Hematopoietic multipotent progenitor cell treated with erythropoietin and hydrocortisone succinate and interleukin-3 and kit ligand, for 15 days (in vitro differentiated cells): ENCODE results near the gene CCZ1B.
"Not testable (repeated sequence)": the region's sequence is repeated elsewhere in the genome, so short reads cannot be mapped to it uniquely, and the experiment has no call there.

ENCODE experiments used
- DNase-seq: peaks from one replicate; pipeline ENCODE4 v3.0.0-alpha.2; 2015; ENCODE audit warnings: low spot score

The CCZ1B gene

DNA sequence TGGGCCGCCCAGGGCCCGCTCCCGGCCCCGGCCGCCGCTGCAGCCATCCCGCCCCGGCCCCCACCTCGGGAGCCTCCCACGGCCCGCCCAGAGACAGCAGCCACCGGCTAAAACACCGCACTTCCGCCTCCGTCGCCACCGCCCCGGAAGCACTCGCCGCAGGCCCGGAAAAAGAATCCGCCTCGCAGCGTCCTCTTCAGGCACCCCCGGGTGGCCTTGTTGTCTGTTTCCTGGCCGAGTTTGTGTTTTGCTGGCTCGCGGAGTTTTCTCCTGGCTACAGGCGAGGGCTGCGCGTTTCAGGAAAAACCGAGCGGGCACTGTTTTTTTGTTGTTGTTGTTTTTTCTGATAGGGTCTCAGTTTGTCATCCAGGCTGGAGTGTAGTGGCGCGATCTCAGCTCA, at the start of gene CCZ1B:
CCZ1B (minus strand) TSS at position 125 of the 400 bp plus-strand sequence; CDS start at position 47, 78 bp downstream.
- DNase-seq: peak; percentile 66

DNA sequence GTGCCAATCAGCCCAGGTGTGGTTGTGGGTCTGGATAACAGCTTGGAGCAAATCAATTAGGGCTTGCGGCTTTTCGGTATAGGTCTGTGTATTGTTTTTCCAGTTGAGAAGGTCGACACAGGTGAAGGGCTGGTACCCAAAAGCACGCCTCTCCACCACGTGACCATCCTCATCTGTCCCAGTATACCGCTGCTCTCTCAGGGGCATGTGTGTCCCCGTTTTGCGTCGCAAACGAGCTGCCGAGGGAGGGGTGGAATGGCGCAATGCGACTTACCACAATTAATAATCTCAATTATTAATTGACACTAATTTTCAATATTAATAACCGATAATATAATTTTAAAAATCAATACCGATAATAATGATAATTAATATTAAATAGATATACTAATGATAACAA, 48.9 kb upstream of the CCZ1B start:
- not testable (repeated sequence) for DNase-seq

DNA sequence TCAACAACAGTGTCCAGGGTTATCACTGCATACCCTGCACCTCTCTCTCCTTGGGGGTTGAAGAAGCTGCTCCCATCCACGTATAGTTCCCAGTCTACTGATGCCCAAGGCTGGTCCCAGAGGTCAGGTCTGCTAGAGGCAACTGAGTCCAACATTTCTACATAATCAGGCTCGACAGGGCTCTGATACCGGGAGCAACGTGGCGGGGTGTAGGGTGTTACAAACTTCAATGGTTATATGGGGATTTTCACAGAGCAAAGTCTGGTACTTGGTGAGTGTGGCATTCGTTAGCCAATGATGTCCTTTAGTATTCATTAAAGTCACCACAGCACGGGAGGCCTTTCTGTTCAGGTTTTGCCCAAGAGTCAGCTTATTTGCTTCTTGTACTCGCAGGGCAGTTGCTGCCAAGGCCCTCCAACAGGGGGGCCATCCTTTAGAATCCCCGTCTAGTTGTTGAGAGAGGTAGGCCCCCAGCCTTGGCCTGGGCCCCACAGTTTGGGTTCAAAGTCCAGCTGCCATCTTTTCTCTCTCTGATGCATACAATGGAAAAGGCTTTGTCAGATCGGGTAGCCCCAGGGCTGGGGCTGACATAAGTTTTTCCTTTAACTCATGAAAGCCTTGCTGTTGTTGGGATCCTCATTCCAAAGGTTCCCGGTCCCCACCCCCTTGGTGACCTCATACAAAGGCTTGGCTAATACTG, 46.3 kb upstream of the CCZ1B start:
- not testable (repeated sequence) for DNase-seq

DNA sequence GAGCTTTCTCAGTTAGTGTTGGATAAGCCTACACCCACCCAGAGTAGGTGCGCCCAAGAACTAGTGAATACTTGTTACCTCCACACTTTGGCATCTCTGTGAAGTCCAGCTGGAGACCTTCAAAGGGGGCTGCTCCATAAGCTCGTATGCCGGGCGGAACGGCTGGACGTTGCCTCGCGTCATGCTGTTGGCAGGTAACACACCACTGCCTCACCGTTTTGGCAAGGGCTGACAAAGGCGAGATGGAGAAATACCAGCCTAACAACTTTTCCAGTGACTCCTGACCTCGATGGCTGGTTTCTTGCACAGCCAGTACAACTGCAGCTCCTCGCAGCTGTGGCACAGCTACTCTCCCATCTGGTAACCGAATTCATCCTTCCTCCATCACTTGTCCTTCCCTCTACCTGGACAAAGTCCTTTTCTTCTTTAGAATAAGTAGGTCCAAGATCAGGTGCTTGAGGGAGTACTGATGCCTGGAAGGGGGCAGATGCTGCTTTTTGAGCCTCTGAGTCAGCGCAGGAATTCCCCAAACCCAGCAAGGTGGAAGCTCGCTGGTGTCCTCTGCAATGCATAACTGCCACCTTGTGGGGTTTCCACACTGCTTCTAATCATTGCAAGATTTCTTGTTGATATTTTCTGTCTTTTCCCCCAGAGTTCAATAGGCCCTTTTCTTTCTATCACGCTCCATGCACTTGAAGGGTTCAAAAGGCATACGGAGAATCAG, 45.5 kb upstream of the CCZ1B start:
- DNase-seq: not testable (repeated sequence)

DNA sequence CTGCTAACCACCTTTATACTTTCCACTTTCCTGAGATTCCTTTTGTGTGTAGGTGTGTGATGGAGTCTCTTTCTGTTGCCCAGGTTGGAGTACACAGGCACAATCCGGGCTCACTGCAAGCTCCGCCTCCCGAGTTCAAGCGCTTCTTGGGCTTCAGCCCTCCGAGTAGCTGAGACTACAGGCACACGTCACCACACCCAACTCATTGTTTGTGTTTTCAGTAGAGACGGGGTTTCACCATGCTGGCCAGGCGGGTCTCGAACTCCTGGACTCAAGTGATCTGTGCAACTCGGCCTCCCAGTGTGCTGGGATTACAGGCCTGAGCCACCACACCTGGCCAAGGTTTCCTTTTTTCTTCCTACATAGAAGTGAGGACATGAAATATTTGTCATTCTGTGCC, 38.7 kb upstream of the CCZ1B start:
- not testable (repeated sequence) for DNase-seq

DNA sequence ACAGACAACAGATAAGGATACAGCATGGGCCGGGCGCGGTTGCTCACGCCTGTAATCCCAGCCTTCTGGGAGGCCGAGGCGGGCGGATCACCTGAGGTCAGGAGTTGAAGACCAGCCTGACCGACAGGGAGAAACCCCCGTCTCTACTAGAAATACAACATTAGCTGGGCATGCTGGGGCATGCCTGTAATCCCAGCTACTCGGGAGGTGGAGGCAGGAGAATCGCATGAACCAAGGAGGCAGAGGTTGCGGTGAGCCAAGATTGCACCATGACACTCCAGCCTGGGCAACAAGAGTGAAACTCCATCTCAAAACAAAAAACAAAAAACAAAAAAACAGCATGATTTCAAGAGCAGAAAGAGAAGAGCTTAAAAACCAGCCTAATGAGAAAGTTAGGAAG, 38.1 kb upstream of the CCZ1B start:
- DNase-seq: not testable (repeated sequence)

DNA sequence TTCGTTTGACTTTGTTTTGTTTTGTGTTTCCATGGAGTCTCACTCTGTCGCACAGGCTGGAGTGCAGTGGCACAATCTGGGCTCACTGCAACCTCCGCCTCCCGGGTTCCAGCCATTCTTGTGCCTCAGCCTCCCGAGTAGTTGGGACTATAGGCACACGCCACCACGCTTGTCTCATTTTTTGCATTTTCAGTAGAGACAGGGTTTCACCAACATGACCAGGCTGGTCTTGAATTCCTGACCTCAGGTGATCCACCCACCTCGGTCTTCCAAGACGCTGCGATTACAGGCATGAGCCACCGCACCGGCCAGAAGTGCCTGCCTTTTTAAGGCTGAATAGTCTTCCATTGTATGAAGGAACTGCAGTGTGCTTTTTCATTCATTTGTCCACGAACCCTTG, 36.8 kb upstream of the CCZ1B start:
- not testable (repeated sequence) for DNase-seq

DNA sequence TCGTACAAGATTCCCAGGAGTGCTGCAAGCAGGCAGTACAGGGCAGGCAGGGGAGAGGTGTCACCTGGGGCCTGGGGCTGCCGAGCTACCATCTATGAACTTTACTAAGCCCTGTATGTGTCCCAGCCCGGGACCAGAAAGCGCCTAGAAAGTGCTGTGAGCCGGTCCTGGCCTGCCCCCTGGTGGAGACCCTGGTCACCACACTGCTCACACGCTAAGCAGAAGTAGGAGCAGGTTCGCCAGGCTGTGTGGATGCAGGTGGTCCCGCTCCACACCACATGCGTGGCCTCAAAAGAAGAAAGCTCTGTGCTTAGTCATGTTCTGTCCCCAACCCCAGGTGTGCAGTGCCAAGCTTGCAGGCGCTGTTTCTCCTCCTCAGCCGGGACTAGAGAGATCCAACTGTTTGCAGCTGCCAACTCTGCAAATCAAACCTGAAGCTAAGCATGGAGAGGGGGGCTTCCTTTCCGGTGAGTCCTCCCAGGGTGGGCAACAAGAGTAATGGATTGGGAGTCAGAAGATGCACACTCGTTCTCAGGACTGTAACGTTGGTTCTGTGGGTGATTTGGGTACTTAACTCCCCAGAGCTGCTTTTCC, 31.7 kb upstream of the CCZ1B start:
- DNase-seq: peak; percentile 35

DNA sequence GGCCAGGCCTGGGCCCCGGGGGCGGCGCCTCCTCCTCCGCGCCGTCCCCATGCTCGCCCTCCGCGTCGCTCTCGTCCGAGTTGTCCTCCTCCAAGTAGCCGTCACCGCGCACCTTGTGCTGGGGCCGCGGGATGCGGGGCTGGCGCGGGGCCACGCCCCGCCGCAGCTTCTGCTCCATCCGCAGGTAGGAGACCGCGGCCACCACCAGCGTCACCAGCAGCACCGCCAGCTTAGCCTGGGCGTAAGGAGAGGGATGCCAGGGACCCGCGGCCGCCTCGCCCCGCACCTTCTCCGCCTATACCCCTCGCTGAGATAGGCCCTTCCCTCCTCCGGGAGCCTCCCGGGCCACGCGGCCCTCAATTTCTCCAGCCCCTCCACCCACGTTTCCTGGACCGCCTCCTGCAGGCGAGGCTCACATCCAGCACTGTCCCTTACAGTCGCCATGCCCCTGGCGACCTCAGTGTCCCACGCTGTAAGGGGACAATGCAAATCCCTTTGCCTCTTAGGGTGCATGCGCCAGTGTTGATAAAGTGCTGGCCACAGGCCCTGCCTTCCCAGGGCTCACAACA, 29.6 kb upstream of the CCZ1B start:
- not testable (repeated sequence) for DNase-seq

DNA sequence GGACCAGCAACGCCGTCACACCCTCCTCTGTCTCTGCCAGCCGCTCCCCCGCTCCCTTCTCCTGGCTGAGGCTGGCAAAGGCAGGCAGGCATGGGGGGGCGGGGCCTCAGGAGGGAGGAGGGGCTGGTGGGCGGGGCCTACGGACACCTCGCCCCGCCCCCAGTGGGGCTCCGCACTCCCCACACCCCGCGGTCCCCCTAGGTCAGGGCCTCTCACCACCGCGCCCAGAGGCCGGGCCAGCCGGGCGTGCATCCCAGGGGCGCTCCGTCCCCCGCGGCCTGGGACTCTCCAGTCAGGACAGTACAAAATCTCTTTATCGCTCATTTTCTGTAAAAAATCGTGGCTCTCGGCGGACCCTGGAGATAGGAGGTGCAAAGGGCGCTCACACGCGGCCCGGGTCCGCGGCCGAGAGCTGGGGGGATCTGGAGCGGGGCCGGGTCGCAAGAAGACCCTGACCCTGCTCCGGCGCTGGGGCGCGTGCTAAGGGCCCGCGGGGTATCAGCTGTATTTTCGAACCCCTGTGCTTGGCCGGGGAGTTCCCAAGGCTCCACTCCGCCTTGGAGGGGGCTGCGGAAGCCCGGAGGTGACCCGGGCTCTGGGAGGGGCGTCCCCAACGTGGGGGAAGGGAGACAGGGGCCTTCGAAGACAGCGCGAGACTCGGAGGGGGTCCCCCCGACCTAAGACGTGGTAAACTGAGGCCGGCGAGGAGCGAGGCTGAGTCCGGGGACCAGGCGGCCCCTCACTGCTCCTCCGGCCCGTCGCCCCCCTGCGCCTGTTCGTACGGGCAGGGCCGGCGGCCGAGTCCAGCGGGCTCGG, 28.9 kb upstream of the CCZ1B start:
- DNase-seq: not testable (repeated sequence)

DNA sequence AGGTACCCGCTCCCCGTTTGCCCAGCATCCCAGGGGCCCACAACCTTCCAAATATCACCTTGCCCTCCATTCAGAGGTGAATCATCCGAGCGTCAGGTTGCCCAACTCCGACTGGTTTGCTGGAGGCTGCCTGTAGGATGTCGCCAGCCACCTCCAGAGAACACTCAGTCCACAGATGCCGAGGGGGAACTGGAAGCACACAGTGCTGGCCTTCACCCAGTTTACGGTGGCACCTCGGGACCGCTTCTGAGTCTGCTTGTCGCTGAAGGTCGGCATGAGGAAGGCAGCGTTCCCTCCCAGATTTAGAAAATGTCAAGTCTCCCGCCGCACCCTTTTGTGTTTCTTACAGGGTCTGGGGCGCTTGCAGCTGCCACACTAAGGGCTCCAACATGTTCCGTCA, 27.6 kb upstream of the CCZ1B start:
- DNase-seq: not testable (repeated sequence)

DNA sequence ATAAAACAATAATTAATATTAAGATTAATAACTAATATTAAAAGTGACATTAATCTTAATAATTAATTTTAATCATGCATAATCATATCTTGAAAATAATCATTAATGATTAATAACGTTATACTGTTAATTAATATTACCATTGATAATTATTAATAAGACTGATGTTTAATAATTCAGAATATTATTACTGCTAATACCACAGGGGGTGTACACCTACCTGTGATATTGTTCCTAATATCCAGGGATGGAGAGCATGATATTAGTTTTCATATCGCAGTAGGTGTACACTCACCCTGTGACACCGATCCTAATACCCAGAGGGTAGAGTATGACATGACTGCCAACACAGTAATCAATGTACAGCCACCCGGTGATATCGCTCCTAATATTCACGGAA, 23.1 kb upstream of the CCZ1B start:
- DNase-seq: not testable (repeated sequence)

DNA sequence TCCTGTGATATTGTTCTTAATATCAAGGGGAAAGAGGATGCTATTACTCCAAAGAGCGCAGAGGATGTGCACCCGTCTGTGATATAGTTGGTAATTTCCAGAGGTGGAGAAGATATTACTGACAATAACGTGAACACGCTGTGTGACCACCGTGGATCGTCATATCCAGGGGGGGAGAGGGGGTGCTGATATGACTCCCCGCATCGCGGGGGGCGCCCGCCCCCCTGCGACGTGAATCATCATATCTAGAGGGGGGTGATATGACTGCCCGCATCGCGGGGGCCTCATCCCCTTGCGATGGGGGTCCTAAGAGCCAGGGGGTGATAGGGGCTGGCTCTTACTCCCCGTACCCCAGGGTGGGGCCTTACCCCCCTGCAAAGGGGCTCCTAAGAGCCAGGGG, 21.7 kb upstream of the CCZ1B start:
- DNase-seq: not testable (repeated sequence)

DNA sequence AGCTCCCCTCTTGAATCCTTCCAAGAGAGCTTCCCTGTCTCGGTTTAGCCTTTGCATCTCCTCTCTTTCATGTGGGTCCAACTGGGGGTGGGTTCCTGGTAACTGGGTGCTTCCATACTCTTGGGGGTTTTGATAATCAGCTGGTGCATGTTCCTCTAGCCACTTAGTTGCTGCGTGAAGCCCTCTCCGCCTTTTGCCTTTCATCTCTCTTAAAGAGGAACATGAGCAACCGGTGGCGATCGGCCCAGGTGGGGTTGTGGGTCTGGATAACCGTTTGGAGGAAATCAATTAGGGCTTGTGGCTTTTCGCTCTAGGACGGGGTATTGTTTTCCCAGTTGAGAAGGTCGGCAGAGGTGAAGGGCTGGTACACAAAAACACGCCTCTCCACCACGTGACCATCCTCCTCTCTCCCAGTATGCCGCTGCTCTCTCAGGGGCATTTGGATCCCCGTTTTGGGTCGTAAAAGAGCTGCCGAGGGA, 19.9 kb upstream of the CCZ1B start:
- DNase-seq: not testable (repeated sequence)

DNA sequence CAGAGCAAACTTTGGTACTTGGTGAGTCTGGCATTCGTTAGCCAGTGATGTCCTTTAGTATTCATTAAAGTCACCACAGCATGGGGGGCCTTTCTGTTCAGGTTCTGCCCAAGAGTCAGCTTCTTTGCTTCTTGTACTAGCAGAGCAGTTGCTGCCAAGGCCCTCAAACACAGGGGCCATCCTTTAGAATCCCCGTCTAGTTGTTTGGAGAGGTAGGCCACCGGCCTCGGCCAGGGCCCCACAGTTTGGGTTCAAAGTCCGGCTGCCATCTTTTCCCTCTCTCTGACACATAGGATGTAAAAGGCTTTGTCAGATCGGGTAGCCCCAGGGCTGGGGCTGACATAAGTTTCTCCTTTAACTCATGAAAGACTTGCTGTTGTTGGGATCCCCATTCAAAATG, 17.6 kb upstream of the CCZ1B start:
- DNase-seq: not testable (repeated sequence)

DNA sequence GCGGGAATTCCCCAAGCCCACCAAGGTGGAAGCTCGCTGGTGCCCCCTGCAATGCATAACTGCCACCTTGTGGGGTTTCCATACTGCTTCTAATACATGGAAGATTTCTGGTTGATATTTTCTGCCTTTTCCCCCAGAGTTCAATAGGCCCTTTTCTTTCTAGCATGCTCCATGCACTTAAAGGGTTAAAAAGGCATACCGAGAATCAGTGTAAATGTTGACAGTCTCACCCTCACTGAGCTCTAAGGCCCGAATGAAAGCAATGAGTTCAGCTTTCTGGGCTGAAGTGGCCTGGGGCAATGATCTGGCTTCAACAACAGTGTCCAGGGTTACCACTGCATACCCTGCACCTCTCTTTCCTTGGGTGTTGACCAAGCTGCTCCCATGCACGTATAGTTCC, 17.0 kb upstream of the CCZ1B start:
- not testable (repeated sequence) for DNase-seq

DNA sequence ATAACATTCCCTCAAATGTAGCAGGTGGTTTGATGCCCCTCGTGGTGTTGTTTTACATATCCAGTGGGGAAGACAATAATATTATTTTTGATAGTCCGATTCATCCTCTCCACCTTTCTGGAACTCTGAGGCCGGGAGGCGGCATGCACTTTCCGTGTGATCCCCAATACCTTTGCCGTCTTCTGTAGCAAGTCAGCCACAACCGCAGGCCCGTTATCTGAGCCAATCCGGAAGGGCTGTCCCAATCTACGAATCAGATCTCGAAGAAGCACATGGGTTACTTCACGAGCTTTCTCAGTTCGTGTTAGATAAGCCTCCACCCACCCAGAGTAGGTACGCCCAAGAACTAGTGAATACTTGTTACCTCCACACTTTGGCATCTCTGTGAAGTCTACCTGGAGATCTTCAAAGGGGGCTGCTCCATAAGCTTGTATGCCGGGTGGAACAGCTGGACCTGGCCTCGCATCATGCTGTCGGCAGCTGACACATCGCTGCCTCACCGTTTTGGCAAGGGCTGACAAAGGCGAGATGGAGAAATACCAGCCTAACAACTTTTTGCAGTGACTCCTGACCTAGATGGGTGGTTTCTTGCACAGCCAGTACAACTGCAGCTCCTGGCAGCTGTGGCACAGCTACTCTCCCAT, 16.3 kb upstream of the CCZ1B start:
- not testable (repeated sequence) for DNase-seq

DNA sequence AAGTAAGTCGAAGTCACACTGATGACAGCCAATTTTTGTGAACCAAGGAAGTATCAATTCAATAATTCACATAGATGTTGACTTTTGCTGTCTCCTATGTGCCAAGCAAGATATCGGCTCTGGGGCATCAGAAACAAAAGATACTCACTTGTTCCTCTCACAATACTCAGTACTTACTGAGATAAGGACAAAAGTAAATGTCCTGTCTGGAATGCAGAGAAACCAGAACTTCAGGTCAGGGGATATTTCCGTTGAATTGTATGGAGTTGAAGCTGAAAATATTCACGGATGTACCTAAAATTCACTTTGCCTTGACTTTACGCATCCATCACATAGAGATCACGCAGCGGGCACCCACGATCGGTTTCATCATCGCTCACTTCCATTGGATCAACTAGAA, 11.0 kb upstream of the CCZ1B start:
- DNase-seq: not testable (repeated sequence)

DNA sequence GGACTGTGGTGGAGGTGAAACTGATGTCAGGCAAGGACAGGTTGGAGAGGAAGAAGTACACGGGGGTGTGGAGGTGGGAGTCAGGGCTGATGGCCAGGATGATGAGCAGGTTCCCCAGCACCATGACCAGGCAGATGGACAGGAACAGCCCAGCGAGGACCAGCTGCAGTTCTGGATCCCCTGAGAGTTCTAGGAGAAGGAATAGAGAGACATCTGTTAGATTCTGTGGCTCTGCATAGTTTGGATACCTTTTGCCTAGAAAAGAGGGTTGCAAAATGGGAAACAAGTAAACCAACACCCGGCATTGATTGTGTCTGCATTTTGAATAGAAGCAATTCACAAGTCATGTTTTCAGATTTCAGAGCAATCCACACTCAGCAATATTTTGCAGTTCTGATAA, 9.4 kb upstream of the CCZ1B start:
- not testable (repeated sequence) for DNase-seq

DNA sequence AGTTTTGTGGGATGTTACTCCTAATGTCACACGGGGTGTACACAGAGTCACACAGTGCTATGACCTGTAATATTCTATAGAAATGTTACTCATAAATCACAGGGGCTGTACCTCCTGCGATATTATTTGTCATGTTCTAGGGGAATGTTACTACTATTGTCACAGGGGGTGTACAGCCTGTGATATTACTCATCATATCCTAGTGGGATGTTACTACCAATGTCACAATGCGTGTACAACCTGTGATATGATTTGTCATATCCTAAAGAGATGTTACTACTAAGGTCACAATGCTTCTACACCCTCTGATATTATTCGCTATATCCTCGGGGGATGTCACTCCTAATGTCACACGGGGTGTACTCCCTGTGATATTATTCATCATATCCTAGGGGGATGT, 7.6 kb upstream of the CCZ1B start:
- DNase-seq: no peak

DNA sequence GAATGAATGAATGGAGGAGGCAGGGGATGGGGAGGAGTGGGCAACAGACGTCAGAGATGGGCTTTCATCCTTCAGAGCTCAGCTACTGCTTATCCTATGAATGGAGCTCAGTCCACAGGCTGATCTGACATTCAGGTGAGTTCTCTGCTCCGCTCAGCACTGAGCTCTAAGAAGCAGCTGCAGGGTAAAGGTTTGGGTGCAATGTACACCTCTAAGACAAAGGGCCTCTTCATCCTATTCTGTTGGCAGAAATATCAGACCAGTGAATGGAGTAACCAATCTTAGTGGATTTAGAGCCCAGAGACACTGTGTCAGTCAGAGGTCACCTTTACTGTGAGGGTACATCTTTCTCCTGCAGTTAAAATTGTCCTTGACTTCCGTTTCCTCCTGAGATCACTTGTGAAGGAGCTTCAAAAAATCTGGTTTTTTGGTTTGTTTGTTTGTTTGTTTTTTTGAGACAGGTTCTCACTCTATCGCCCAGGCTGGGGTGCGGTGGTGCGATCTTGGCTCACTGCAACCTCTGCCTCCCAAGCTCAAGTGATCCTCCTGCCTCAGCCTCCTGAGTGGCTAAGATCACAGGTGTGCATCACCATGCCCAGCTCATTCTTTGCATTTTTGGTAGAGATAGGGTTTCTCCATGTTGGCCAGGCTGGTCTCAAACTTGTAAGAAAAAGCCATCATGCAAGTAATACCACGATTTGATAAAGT, 5.1 kb upstream of the CCZ1B start:
- DNase-seq: no peak
